Esophagus squamous epithelium (tissue), 5 donors: Measurements from ENCODE around the gene PLCB1. TPM values are rescaled to one million over a fixed set of nuclear protein-coding genes. Genes with fewer than 3 reads are reported as not detected.

Experiments
- DNase-seq: peaks from one replicate; lab custom pipeline; 2025; lab: John Stamatoyannopoulos, UW
- H3K27ac ChIP-seq, 4 donors: fragments of 200-600 bp; sonication (generic); one replicate each; pipeline ENCODE4 v1.5.1; 2016 to 2019; ENCODE audit warnings: mild to moderate bottlenecking in 1 of 4
- H3K27me3 ChIP-seq, 4 donors: fragments of 200-600 bp; sonication (generic); 1 replicate in 3 of 4; 2 replicates in 1 of 4; pipeline versions ENCODE4 v1.5.1 to v1.6.0; 2017 to 2021; ENCODE audit warnings: antibody characterized with exemption in 1 of 4
- H3K36me3 ChIP-seq, 3 donors: fragments of 200-600 bp; sonication (generic); one replicate each; pipeline ENCODE4 v1.5.1; 2016 to 2019
- H3K4me1 ChIP-seq, 3 donors: fragments of 200-600 bp; sonication (generic); one replicate each; pipeline ENCODE4 v1.5.1; 2017 to 2019
- H3K4me3 ChIP-seq, 4 donors: fragments of 200-600 bp; sonication (generic); 1 replicate in 3 of 4; 2 replicates in 1 of 4; pipeline ENCODE4 v1.5.1; 2016 to 2019; ENCODE audit warnings: mild to moderate bottlenecking in 2 of 4, moderate library complexity in 1 of 4
- H3K9me3 ChIP-seq, 3 donors: fragments of 200-600 bp; sonication (generic); one replicate each; pipeline ENCODE4 v1.5.1; 2016 to 2019
- POLR2A ChIP-seq, 4 donors: fragments of 450-650 bp; IDR thresholded peaks; one replicate each; pipeline ENCODE4 v1.6.1; 2017; ENCODE audit warnings: antibody characterized with exemption in 4 of 4, mild to moderate bottlenecking in 4 of 4, moderate library complexity in 3 of 4
- WGBS, 2 donors: methylation state at CpG; one replicate each; pipeline ENCODE4 v1.1.5; 2018; 5-methylcytosine and 5-hydroxymethylcytosine counted together
- intact Hi-C: fragments of 100-400 bp; cut with DNase I; formaldehyde crosslinking; loops from one replicate; pipeline ENCODE4 v1.15.0; 2022
- total RNA-seq, 4 donors: library from RNA; depleted of rRNA; stranded (reverse); fragments of >200 nt; gene quantifications; one replicate each; pipeline ENCODE4 v1.1.0, GENCODE V29; 2016
- TF ChIP-seq, protein P1 (sequence below), 6 experiments: fragments of 450-650 bp in 4 of 6; fragments of 200-600 bp in 2 of 6; sonication (generic) in 2 of 6; IDR thresholded peaks; one replicate each; pipeline ENCODE4 v1.5.1; 2016 to 2019; ENCODE audit warnings: antibody characterized with exemption in 6 of 6, mild to moderate bottlenecking in 4 of 6, moderate library complexity in 4 of 6
- donor health status: DM: yes; HTN: yes; CAD: no.

Gene PLCB1
- total RNA-seq, 4 donors from 2014 or later = 1.9 to 20.4 (median 5.0) TPM

DNA sequence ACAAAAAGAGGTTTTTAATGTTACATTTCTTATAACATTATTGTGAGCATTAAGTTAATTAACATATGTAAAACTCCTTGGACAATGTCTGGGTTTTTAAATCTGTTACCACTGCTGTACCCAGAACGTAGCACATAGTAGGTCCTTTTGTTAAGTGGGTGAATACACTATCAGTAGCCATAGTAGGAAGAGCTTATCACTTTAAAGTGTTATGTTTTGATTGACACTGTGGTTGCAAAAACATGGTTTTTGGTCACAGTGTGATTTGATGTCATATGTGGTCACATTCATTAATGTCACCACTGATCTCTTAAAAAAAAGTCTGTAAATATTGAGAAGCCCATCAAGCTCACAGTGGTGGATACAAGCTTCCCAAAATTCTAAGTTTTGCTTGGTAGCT lies 160.7 kb downstream of the PLCB1 start:
- intact Hi-C loops = no loop called here
- Histone ChIP-seq H3K9me3 (no peaks in the 10 kb centered on the region), H3K36me3 (no peaks in the 10 kb centered on the region), H3K27ac (no peak overlapping the region), H3K4me3 (no peak overlapping the region), H3K4me1 (peaks cover 0 to 6% (median 0%) of the 10 kb centered on the region in 3 donors), H3K27me3 (no peaks in the 10 kb centered on the region)
- 36 to 57% methylated on average over 1 of the region's 1 CpG for WGBS, 2 donors
- DNase-seq = no peak
- TF ChIP-seq POLR2A (IDR thresholded peaks at IDR 0.05) = no peak
- TF ChIP-seq, protein P1, sequence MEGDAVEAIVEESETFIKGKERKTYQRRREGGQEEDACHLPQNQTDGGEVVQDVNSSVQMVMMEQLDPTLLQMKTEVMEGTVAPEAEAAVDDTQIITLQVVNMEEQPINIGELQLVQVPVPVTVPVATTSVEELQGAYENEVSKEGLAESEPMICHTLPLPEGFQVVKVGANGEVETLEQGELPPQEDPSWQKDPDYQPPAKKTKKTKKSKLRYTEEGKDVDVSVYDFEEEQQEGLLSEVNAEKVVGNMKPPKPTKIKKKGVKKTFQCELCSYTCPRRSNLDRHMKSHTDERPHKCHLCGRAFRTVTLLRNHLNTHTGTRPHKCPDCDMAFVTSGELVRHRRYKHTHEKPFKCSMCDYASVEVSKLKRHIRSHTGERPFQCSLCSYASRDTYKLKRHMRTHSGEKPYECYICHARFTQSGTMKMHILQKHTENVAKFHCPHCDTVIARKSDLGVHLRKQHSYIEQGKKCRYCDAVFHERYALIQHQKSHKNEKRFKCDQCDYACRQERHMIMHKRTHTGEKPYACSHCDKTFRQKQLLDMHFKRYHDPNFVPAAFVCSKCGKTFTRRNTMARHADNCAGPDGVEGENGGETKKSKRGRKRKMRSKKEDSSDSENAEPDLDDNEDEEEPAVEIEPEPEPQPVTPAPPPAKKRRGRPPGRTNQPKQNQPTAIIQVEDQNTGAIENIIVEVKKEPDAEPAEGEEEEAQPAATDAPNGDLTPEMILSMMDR (IDR thresholded peaks at IDR 0.05) = no peak

DNA sequence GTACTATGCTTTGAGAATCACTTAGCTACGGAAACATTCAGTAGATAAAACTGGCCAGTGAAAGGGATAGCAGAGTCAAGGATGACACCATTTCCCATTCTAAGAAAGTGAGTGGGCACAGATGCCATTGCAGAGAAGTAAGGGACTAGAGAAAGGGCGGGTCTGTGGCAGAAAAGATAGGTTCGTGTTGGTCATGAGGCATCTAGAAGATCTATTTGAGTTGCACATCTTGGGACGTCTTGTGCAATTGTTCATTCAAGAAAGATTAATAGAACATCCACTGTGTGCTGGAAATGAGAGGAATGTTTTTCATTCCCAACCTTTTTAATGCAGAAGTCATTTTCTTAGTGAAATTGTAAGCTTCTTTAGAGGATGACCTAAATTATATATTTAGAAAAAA lies 161.7 kb downstream of the PLCB1 start:
- Histone ChIP-seq H3K9me3 (no peaks in the 10 kb centered on the region), H3K36me3 (no peaks in the 10 kb centered on the region), H3K27ac (no peak overlapping the region), H3K27me3 (no peaks in the 10 kb centered on the region), H3K4me1 (peaks cover 0 to 6% (median 0%) of the 10 kb centered on the region in 3 donors), H3K4me3 (no peak overlapping the region)
- intact Hi-C loops = no loop called here
- no peak for DNase-seq
- 69 to 79% methylated on average over 4 of the region's 4 CpGs for WGBS, 2 donors
- TF ChIP-seq, protein P1 (IDR thresholded peaks at IDR 0.05) = no peak
- no peak for TF ChIP-seq POLR2A (IDR thresholded peaks at IDR 0.05)

DNA sequence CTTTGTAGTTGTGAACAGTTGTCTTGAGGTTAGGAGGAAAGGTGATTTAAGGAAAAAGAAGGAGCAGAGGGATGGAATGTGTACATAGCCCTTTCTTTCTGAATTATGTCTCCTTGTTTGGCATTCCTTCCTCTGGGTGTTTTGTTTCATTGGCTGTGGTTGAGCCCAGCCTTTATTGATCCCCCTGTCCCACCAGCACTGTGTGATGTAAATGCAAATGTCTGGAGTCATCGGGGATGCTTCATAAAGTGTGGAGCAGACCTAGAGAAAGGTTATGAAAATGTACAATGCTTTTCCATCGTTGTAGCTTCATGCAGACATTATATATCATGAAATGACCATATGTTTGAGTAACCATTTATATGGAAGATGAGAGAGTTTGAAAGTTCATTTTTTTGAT lies 164.5 kb downstream of the PLCB1 start:
- WGBS, 2 donors = 59 to 72% methylated on average over 2 of the region's 2 CpGs
- no peak for DNase-seq
- Histone ChIP-seq H3K27ac (no peak overlapping the region), H3K36me3 (no peaks in the 10 kb centered on the region), H3K4me3 (no peak overlapping the region), H3K27me3 (no peaks in the 10 kb centered on the region), H3K4me1 (peaks cover 0 to 4% (median 0%) of the 10 kb centered on the region in 3 donors), H3K9me3 (no peaks in the 10 kb centered on the region)
- TF ChIP-seq POLR2A (IDR thresholded peaks at IDR 0.05) = no peak
- TF ChIP-seq, protein P1 (IDR thresholded peaks at IDR 0.05) = no peak
- intact Hi-C loops = no loop called here

DNA sequence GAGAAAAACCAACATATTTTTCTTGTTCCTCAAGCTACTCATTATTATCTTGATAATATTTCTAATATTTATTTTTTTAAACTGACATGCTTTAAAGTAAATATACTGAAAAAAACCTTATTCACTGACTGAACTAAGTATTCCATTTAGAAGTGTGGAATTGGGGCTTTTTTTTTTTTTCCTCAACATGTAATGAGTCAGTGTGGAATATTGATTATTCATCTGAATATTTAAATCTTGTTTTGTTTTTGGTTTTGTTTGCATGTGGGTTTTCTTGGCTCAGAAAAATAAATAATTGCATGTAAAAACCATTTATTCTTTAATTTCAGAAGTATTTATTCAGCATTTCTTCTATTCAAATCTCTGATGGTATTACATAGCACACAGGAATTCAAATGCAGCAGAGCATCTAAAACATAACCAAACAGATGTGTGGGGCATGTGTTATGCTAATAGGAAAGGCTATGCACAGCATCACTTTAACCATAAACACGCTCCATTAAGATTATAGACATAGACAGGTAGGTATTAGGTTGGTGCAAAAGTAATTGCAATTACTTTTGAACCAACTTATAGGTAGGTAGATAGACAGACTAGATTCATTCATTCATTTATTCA lies 166.5 kb downstream of the PLCB1 start:
- intact Hi-C loops = no loop called here
- H3K27ac ChIP-seq = no peak overlapping the region
- DNase-seq = no peak
- no peak overlapping the region for H3K4me3 ChIP-seq
- H3K9me3 ChIP-seq = no peaks in the 10 kb centered on the region
- no peaks in the 10 kb centered on the region for H3K27me3 ChIP-seq
- H3K36me3 ChIP-seq = no peaks in the 10 kb centered on the region
- no peak for TF ChIP-seq POLR2A (IDR thresholded peaks at IDR 0.05)
- TF ChIP-seq, protein P1 (IDR thresholded peaks at IDR 0.05) = no peak
- H3K4me1 ChIP-seq = no peaks in the 10 kb centered on the region
- 53 to 82% methylated on average over 1 of the region's 1 CpG for WGBS, 2 donors

DNA sequence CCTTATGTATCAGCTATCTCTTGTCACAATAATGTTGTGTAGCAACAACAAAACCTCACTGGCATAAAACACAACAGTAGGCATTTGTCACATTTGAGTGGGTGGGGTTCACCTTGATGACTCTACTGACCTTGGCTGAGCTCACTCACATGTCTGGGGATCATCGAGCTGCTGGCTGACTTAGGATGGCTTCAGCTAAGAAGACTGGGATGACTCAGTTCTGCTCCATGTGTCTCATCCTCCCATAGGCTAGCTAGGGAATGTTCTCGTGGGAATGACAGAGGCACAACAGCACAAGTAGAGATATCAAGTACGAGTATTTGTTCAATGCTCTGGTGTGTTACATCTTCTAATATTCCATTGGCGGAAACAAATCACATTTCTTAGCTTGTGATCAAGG lies 167.9 kb downstream of the PLCB1 start:
- Histone ChIP-seq H3K9me3 (no peaks in the 10 kb centered on the region), H3K36me3 (no peaks in the 10 kb centered on the region), H3K4me3 (no peak overlapping the region), H3K4me1 (peaks cover 0 to 8% (median 4%) of the 10 kb centered on the region in 3 donors), H3K27me3 (no peaks in the 10 kb centered on the region), H3K27ac (no peak overlapping the region)
- WGBS, 2 donors = 90 to 97% methylated on average over 4 of the region's 4 CpGs
- intact Hi-C loops = no loop called here
- no peak for TF ChIP-seq POLR2A (IDR thresholded peaks at IDR 0.05)
- TF ChIP-seq, protein P1 (IDR thresholded peaks at IDR 0.05) = no peak
- no peak for DNase-seq
